Neural cell (in vitro differentiated cells): Measurements from ENCODE around the gene ANKK1. TPM values are rescaled to one million over a fixed set of nuclear protein-coding genes. Genes with fewer than 3 reads are reported as not detected.

Experiments used
- H2AFZ ChIP-seq: fragments of 200-600, 300-800 bp; sonication (generic), shearing (Covaris generic); 2 replicates; pipeline ENCODE4 v1.6.0; 2014; ENCODE audit warnings: low read depth, mild to moderate bottlenecking, antibody characterized with exemption, low read length, moderate library complexity
- H3F3A ChIP-seq: fragments of 200-600 bp; shearing (Covaris generic); 2 replicates; pipeline ENCODE4 v1.6.1; 2016; ENCODE audit warnings: mild to moderate bottlenecking, moderate library complexity, mixed read lengths, antibody characterized with exemption, low read length; ENCODE audit not compliant: insufficient read depth, poor library complexity, severe bottlenecking
- H3K27ac ChIP-seq: fragments of 200-600, 300-800 bp; sonication (generic), shearing (Covaris generic); 2 replicates; pipeline ENCODE4 v1.5.1; 2014; ENCODE audit warnings: mild to moderate bottlenecking, low read length, moderate library complexity
- H3K27me3 ChIP-seq: fragments of 300-800, 200-600 bp; sonication (generic), shearing (Covaris generic); 2 replicates; pipeline ENCODE4 v1.6.0; 2014; ENCODE audit warnings: mild to moderate bottlenecking, low read depth, low read length, moderate library complexity; ENCODE audit not compliant: insufficient read depth
- H3K36me3 ChIP-seq: fragments of 300-800, 200-600 bp; sonication (generic), shearing (Covaris generic); 2 replicates; pipeline ENCODE4 v1.5.1; 2014; ENCODE audit warnings: mild to moderate bottlenecking, antibody characterized with exemption, low read length, moderate library complexity; ENCODE audit not compliant: insufficient read depth
- H3K4me2 ChIP-seq: fragments of 300-800, 200-600 bp; sonication (generic), shearing (Covaris generic); 2 replicates; pipeline ENCODE4 v1.6.0; 2014; ENCODE audit warnings: mild to moderate bottlenecking, low read length
- H3K4me3 ChIP-seq: fragments of 300-800, 200-600 bp; sonication (generic), shearing (Covaris generic); 2 replicates; pipeline ENCODE4 v1.5.1; 2014; ENCODE audit warnings: mild to moderate bottlenecking, low read length, moderate library complexity
- H3K79me2 ChIP-seq: fragments of 200-600 bp; shearing (Covaris generic); replicated peaks from 2 replicates; pipeline ENCODE4 v1.6.0; 2014; ENCODE audit warnings: mild to moderate bottlenecking, low read length, moderate library complexity; ENCODE audit not compliant: insufficient read depth
- H3K9ac ChIP-seq: fragments of 300-800, 200-600 bp; sonication (generic), shearing (Covaris generic); 2 replicates; pipeline ENCODE4 v1.6.1; 2016; ENCODE audit warnings: mild to moderate bottlenecking, low read length, mixed read lengths
- H3K9me2 ChIP-seq: fragments of 200-600 bp; shearing (Covaris generic); 2 replicates; pipeline ENCODE4 v1.6.1; 2016; ENCODE audit warnings: mild to moderate bottlenecking, low read length, mixed read lengths; ENCODE audit not compliant: insufficient read depth
- H3K9me3 ChIP-seq: fragments of 200-600, 300-800 bp; sonication (generic), shearing (Covaris generic); 2 replicates; pipeline ENCODE4 v1.6.1; 2016; ENCODE audit warnings: mild to moderate bottlenecking, mixed run types, low read length, moderate library complexity, mixed read lengths
- H4K20me1 ChIP-seq: fragments of 200-600 bp; shearing (Covaris generic); 2 replicates; pipeline ENCODE4 v1.6.1; 2016; ENCODE audit warnings: mild to moderate bottlenecking, mixed run types; ENCODE audit not compliant: insufficient read depth
- CTCF ChIP-seq: fragments of 450-650 bp; IDR thresholded peaks from 2 replicates; pipeline ENCODE4 v1.5.1; 2014; ENCODE audit warnings: antibody characterized with exemption, mild to moderate bottlenecking, moderate library complexity; ENCODE audit not compliant: poor library complexity, severe bottlenecking
- EP300 ChIP-seq: fragments of 450-650 bp; conservative IDR thresholded peaks from 2 replicates; pipeline ENCODE4 v1.6.1; 2014; ENCODE audit warnings: antibody characterized with exemption, mild to moderate bottlenecking, moderate library complexity; ENCODE audit not compliant: poor library complexity, severe bottlenecking
- EZH2 ChIP-seq: fragments of 200-600, 300-800 bp; shearing (Covaris generic), sonication (generic); IDR thresholded peaks from 2 replicates; pipeline ENCODE4 v1.6.1; 2014; ENCODE audit warnings: antibody characterized with exemption, low read length, borderline replicate concordance, mild to moderate bottlenecking; ENCODE audit not compliant: insufficient read depth, poor library complexity, severe bottlenecking
- MXI1 ChIP-seq: fragments of 450-650 bp; conservative IDR thresholded peaks from 2 replicates; pipeline ENCODE4 v1.6.1; 2014; ENCODE audit warnings: antibody characterized with exemption, mild to moderate bottlenecking; ENCODE audit not compliant: poor library complexity, severe bottlenecking
- POLR2AphosphoS5 ChIP-seq: IDR thresholded peaks from 2 replicates; pipeline ENCODE4 v1.6.1; 2012
- RAD21 ChIP-seq: fragments of 450-650 bp; conservative IDR thresholded peaks from 2 replicates; pipeline ENCODE4 v1.6.1; 2014; ENCODE audit warnings: antibody characterized with exemption, mild to moderate bottlenecking, moderate library complexity
- REST ChIP-seq: IDR thresholded peaks from 2 replicates; pipeline ENCODE4 v1.6.1; 2012; ENCODE audit warnings: borderline replicate concordance
- SMC3 ChIP-seq: fragments of 450-650 bp; conservative IDR thresholded peaks from 2 replicates; pipeline ENCODE4 v1.6.1; 2014; ENCODE audit warnings: antibody characterized with exemption, mild to moderate bottlenecking, moderate library complexity; ENCODE audit not compliant: poor library complexity
- TAF1 ChIP-seq: IDR thresholded peaks from 2 replicates; pipeline ENCODE4 v1.6.1; 2012; ENCODE audit warnings: low read depth
- polyA plus RNA-seq: library from polyadenylated mRNA; depleted of rRNA; stranded (reverse); fragments of >200 nt; gene quantifications from 2 replicates; pipeline ENCODE4 v1.2.3, GENCODE V29; 2014

ANKK1 gene
- polyA plus RNA-seq, 1 donor from 2014 or later = not detected

- no peaks in the 10 kb centered on the region for H4K20me1 ChIP-seq
- H3F3A ChIP-seq = no peaks in the 10 kb centered on the region
- H3K9ac ChIP-seq = no peak overlapping the region
- TF ChIP-seq TAF1 (no peak), EP300 (no peak), CTCF (no peak), REST (no peak), POLR2AphosphoS5 (no peak), MXI1 (no peak), EZH2 (no peak), SMC3 (no peak), RAD21 (no peak)
- no peaks in the 10 kb centered on the region for H3K27me3 ChIP-seq
- H3K79me2 ChIP-seq = no peaks in the 10 kb centered on the region
- no peaks in the 10 kb centered on the region for H3K9me2 ChIP-seq
- H3K4me3 ChIP-seq = no peak overlapping the region
- H2AFZ ChIP-seq = no peak overlapping the region
- no peaks in the 10 kb centered on the region for H3K36me3 ChIP-seq
- no peak overlapping the region for H3K27ac ChIP-seq
- no peak overlapping the region for H3K4me2 ChIP-seq
- H3K9me3 ChIP-seq = no peaks in the 10 kb centered on the region
These were observed 37.1 kb upstream of the ANKK1 start for GRCh38 chr11:113350336-113351067.

GRCh38 chr11:113351068-113351450 is 36.5 kb upstream of the ANKK1 start:
- Histone ChIP-seq H3K27me3 (no peaks in the 10 kb centered on the region), H3F3A (no peaks in the 10 kb centered on the region), H2AFZ (no peak overlapping the region), H3K4me2 (no peak overlapping the region), H3K9ac (no peak overlapping the region), H3K27ac (no peak overlapping the region), H3K9me3 (peaks cover 4% of the 10 kb centered on the region), H3K4me3 (no peak overlapping the region), H3K79me2 (no peaks in the 10 kb centered on the region), H4K20me1 (no peaks in the 10 kb centered on the region), H3K9me2 (no peaks in the 10 kb centered on the region), H3K36me3 (no peaks in the 10 kb centered on the region)
- TF ChIP-seq POLR2AphosphoS5 (no peak), MXI1 (no peak), SMC3 (no peak), CTCF (no peak), EZH2 (no peak), REST (no peak), RAD21 (no peak), TAF1 (no peak), EP300 (no peak)
